Stimulated activated CD4-positive, alpha-beta T cell treated with anti-CD3 and anti-CD28 coated beads, Interleukin-12 subunit alpha, Interleukin-12 subunit beta, amount 100 ng/mL, for 24 hours (primary cell): ENCODE measurements around the gene LYPD6B.

ENCODE experiments used
- DNase-seq, 2 experiments: peaks; one replicate each; pipeline ENCODE4 v3.0.0-alpha.2; 2020; ENCODE audit warnings: low read depth in 2 of 2

LYPD6B gene

GRCh38 chr2:149160195-149160594 is 121.7 kb downstream of the LYPD6B start:
- no peak for DNase-seq

DNA sequence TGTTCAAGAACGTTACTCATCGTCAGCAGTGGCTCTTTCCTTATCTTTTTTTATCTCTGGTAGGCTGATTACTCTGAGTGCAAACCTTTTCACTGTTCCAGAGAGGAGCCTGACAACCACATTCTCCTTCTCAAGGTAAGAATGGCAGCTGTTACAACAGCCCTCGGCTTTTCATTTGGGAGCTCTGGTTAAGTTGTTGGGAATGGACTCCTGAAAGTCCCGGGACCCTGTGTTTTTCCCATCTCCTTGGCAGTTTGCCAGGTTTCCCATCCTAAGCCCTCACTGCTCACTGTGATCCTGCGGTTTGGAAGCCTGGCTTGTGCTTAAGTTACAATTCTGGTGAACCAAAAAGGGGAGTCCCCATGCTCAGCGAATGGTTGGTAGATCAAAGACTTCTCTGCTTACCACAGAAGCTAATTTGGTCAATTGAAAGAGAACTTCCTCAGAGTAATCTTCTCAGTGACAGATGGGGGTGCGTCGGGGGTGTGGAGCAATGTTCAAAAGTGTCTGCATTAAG is 122.3 kb downstream of the LYPD6B start:
- DNase-seq, result peak in 1 of 2 experiments; percentile 13

- DNase-seq, result no peak
Observed at GRCh38 chr2:149161481-149162225, 123.2 kb downstream of the LYPD6B start.

GRCh38 chr2:149164296-149164695 is 125.8 kb downstream of the LYPD6B start:
- no peak for DNase-seq

DNA sequence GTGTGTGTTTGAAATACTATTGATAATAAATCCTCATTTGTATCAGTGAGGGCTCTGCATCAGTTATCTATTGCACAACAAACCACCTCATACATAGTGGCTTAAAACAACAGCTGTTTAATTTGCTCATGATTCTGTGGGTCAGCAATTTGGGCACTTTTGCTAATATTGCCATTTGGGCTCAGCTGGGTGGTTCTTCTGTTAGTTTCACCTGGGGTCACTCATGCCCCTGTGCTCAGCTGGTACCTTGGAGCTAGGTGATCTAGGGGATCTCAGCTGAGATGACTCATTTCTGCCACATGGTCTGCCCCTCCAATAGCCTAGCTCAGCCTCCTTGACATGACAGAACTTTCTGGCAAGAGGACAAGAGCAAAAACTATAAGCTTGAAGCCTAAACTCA is 126.3 kb downstream of the LYPD6B start:
- no peak for DNase-seq

DNA sequence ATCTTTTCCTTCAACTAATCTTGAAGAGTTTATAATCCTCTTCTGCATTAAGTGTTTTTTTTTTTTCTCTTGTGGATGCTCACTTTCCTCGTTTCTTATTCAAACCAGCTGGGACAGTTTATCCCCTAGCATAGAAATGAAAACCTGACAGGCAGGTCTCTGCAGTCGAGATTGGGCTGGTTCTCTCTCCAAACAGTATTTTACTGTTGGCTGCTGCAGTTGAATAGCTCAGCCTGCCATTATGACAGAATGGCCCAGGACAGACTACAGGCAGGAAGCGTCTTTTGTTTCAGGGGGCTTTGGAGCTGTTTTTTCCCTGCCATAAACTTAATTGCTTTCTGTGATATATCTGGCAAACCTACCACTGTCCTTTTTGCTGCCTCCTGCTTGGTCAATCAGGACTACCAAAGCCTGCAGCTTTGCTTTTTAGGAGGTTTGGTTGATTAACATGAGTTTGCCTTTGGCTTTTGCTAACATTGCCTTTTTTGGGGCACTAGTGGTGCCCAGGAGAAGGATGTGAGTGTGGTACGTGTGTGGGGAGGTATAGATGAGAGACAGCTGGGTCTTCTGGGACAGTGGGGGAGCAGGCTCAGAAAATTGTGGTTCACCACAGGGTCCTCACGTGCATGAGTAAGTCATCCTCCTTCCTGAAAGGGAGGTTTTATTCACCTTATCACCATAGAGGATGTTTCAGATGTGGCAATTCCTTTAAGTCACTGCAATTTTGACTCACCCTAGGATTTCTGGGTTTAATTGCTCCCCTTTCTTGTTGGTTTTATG is 128.7 kb downstream of the LYPD6B start:
- peak in 1 of 2 experiments; percentile 29 for DNase-seq

GRCh38 chr2:149167941-149168340 is 129.4 kb downstream of the LYPD6B start:
- DNase-seq, result no peak

DNA sequence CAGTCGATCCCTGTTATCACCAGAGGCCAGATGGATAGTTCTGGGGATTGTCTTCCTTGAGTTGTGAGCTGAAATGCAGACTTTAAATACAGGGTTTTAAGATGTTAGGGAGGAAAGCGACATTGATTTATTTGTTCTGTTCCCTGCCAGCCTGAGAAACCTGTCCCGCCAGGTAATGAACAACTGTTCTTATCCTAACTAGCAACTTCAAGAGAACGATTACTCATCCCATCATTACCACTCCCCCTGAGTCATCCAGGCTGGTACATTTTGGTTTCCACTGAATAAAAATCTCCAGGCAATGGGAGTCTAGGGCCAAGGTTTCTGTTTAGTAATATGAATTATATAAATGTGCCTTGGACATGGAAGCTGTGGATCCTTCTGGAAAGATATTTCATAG is 131.2 kb downstream of the LYPD6B start:
- no peak for DNase-seq

DNA sequence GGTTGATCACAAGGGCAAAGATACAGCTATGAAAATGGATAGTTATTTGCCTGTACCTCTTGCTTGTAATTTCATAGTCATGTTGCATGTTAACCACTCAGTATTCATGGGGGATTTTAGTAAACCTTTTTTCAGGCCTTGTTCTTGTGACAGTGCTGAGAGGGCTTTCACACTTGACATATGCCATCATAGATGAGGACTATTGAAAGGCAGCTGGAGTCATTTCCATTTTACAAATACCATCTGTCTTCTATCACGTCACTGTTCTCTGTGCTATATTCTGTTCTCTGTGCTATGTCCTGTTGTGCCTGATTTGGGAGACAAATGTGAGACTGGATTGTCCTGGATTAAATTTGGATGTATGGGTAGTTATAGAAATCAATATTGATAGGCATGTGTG is 131.7 kb downstream of the LYPD6B start:
- no peak for DNase-seq

- DNase-seq, result no peak
Observed at GRCh38 chr2:149170911-149171310, 132.4 kb downstream of the LYPD6B start.

GRCh38 chr2:149173220-149173619 is 134.7 kb downstream of the LYPD6B start:
- DNase-seq, result no peak

- no peak for DNase-seq
Observed at GRCh38 chr2:149175956-149176355, 137.5 kb downstream of the LYPD6B start.

DNA sequence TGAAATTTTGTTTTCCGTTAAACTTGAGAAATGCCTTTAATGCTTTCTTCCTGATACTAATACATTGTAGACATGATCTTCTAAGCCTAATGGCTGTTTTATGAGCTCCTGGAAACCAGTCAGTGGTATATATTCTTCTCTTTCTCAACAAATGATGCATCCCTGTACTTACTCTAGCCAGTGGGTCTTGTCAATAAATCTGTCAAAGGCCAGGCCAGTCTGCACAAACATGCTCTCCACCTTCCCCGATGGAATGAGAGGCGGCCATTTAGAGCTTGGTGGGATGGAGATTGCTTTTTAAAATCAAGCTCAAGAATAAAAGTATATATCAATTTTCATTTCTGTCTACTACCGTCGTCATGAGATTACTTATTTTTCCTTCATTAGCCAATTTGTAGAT is 140.1 kb downstream of the LYPD6B start:
- no peak for DNase-seq

- DNase-seq, result no peak
Observed at GRCh38 chr2:149180226-149180875, 141.9 kb downstream of the LYPD6B start.

- no peak for DNase-seq
Observed at GRCh38 chr2:149183187-149183586, 144.7 kb downstream of the LYPD6B start.

- no peak for DNase-seq
Observed at GRCh38 chr2:149184991-149185390, 146.5 kb downstream of the LYPD6B start.

- DNase-seq, result no peak
Observed at GRCh38 chr2:149185942-149186490, 147.5 kb downstream of the LYPD6B start.

DNA sequence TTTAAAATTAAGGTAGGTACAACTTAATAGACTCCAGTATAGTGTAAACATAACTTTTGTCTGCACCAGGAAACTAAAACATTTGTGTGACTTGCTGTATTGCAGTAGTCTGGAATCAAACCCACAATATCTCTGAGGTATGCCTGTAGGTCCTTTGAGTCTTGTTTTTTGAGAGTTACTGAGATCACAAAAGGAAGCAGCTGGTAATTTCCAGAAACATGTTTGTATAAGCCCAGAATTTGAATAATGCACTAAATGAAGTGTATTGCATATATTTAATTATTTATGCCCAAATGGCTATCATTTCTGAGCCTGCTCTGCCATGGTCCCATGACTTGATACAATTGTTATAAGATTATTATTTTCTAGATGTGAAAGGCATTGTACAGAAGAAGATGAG is 148.6 kb downstream of the LYPD6B start:
- DNase-seq, result no peak

- DNase-seq, result no peak
Observed at GRCh38 chr2:149188291-149188690, 149.8 kb downstream of the LYPD6B start.

DNA sequence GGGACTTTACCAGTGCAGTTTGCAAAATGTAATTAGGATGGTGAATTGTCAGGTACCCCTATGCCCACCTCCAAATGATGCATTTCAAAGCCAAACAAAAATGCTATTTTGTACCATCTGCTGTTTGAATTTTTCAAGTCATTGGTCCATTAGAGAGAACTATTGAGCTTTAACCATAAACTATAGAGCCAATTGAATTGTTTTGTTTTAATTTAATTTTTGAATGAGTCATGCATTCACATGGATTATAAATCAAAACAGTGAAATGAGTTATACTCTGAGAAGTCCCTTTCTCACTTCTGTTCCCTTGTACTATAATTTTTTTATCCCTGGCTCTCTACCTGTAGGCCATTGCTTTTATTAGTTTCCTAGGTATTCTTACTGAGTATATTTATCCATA is 151.3 kb downstream of the LYPD6B start:
- no peak for DNase-seq

- no peak for DNase-seq
Observed at GRCh38 chr2:149191915-149192314, 153.4 kb downstream of the LYPD6B start.

DNA sequence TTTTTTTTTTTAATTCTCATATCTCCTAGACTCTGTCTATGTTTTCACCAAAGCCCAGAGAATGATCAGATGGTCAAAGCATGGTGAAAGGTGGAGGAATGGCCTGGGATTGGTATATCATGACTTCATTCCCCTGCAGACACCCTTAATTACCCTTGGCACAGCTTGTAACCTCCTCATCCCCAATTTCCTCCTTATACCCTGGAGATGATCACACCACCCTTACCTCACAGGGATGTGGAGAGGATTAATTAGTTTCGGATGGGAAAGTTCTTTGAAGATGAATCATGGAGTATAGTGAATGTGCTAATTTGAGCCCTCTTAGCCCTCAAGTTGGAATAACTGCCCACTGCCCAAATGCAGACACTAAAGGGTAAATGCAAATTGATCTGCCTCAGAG is 153.9 kb downstream of the LYPD6B start:
- no peak for DNase-seq
